CD4-positive, alpha-beta T cell treated with Interleukin-6 for 4 hours (primary cell): Measurements from ENCODE around the gene NHP2.
"Not testable (repeated sequence)": the region's sequence is repeated elsewhere in the genome, so short reads cannot be mapped to it uniquely, and the experiment has no call there.

Source experiments
- DNase-seq: peaks from one replicate; pipeline ENCODE4 v3.0.0-alpha.2; 2020; ENCODE audit warnings: mixed read lengths

The NHP2 gene

DNA sequence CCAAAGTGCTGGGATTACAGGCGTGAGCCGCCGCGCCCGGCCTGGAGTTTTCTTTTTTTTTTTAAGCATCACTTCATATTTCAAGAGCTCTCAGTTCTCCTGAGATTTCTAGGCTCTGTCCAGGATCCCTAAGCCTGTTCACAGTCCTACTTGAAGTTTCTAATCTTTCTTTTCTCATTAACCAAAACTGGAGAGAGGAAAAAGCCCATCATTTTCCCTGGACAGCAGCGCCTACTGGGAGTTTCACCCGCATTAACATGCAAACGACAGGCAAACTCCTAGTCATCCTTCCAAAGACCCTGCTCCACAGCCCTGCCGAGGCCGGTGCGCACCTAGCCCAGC lies 23.5 kb downstream of the NHP2 start:
- not testable (repeated sequence) for DNase-seq

DNA sequence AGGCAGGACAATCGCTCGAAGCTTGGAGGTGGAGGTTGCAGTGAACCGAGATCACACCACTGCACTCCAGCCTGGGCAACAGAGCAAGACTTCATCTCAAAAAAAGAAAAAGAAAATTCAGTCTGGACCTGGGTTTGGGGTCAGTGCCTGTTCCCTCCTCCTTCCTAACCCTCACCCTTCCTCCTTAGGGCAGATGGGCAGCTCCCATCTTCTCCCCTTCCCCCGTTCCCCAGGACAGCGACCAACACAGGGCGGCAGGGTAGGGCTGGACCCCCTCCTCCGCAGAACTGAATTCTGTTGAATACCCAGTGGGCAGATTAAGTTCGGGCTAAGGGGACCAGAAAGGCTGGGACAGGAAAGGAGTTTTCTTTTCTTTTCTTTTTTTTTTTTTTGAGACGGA lies 24.4 kb downstream of the NHP2 start:
- DNase-seq: no peak

DNA sequence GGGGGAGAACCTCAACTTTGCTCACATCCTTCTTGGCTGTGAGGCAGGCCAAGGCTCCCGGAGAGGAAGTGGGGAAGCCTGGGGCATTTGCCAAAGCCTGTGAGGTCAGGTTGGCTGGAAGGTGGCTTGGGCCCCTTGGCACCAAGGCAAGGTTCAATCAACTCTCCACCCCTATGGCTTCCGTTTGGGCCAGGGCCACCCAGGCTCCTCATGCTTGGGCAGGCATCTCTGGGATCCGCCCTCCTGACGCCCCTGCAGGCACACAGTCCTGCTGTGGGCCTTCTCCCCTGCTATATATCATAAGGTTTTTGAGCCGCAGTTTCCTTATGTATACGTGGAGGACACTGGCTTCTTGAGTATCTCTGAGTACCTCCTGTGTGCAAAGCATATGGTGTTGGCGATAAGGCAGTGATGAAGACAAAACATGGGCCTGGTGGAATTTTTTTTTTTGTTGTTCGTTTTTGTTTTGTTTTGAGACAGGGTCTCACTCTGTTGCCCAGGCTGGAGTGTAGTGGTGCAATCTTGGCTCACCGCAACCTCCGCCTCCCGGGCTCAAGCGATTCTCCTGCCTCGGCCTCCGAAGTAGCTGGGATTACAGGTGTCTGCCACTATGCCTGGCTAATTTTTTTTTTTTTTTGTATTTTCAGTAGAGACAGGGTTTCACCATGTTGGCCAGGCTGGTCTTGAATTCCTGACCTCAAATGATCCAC lies 26.2 kb downstream of the NHP2 start:
- not testable (repeated sequence) for DNase-seq

DNA sequence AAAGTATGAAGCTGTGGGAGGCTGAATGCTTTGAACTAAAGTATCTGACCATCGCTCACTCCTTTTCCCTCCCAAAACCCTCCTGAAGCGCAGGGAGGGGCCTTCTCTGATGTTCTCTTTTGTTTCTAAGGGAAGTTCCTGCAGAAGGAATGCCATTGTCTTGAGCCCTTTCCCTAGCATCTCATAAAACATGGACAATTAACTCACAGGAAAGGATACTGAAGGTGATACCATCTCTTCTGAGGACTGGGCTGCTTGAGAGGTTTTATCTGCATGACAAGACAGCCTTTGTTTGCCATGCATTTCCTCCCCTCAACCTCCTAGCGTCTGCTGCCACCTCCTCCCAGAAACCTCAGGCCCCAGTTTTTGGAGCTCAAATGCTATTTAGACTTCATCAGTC lies 27.1 kb downstream of the NHP2 start:
- DNase-seq: no peak

DNA sequence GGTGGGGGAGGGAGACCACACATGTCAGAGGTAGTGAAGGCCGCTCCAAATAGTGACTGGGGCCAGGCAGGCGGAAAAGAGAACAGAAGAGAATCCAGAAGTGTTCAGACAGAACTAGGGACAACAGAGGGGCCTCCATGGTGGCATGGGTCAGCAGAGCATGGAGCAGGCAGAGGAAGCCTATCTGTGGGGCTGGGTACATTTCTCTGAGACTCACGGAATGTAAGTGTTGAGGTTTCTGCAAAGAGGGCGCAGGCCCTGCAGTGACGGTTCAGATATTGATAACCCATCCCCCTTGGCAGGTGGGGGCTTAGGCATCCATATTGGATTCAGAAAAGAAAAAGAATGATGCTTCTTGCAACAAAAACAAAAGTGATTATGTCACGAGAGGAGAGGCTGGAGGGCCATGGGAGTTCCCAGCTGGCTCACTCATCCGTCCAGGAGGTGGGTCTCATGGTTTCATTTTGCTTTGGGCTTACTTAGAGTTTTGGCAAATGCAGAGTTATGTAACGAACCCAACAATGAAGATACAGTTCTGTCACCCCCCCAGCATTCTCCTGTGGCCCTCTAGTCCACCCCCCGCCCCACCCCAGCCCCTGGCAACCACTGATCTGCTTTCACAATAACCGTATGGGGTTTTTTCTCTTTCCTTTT lies 28.3 kb downstream of the NHP2 start:
- DNase-seq: no peak

DNA sequence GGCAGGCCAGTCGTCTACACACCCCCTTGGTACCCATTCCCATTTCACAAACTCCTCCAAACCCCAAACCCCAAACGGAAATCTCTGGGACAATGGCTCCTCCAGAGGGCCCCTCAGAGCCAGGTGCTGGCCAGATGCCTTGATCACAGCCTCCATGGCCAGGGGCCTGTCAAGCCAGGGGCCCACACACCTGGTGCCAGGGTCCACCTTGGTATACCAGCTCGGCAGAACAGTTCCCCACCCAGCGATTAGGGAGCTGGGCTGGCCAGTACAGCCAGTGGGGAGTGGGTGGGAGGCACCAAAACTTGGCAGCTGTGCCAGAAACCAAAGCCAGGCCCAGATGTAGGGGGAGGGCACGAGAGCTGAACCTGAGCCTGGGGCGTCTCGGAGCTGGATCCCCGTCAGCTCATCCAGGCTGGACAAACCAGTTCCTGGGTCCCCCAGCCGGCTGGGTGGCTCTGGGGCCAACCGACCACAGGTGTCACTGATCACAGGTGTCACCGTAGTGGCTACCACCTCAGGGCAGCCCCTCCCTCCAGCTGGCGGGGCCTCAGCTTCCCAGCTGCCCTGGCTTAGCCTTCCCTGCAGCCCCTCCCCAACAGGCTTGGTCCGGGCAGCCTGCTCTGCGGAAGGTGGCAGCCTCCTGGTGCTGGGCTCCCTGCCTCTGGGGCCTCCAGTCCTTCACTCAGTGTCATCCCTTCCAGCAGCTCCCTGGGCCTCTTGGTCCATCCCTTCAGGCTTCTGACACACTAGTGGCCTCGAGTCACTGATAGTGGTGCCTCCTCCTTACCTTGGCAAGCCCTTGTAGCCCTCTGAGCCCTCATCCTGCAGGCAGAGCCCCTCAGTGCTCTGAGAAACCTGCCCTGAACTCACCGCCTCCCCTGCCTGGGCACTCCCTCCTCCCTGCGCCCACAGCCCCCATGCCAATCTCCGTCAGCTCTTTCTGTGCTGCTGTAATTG lies 29.4 kb downstream of the NHP2 start:
- no peak for DNase-seq

DNA sequence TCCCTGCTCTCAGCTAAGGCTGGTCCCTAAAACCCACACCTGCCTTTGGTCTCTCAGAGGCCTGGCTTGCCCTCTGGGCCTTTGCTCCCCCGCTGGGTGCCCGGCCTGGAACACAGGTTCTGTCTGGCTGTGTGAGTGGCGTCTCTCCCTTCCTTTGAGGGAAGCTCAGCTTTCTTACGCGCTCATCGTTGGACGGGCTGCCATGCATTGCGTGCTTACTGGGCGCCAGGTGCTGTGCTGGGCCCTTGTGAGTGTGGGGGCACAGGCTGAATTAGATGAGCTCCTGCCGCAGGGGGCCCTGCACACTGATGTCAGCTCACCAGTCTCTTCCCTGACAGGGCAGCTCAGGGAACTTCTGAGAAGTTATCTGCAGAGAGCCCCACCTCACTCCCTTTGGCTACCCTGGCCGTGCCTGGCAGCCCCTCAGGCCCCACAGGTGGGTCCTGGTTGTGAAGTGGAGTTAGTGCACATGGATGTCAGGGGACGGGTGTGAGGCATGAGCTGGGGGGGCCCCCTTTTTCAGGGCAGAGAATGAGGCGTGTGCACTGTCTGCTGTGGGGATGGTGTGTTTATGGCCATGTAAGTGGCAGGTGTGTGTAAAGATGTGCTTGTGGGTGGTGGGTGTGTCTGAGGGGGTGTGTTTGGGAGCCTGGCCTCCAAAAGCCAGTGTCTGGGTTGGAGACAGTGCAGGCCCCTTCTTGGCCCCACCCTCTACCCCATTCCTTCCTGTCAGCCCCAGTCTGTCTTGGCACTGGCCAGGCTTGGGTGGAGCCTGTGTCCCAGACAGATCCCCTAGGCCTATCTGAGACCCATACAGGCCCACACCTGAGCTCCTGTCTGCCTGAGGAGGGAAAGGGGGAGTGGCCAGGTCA lies 30.4 kb downstream of the NHP2 start:
- no peak for DNase-seq

DNA sequence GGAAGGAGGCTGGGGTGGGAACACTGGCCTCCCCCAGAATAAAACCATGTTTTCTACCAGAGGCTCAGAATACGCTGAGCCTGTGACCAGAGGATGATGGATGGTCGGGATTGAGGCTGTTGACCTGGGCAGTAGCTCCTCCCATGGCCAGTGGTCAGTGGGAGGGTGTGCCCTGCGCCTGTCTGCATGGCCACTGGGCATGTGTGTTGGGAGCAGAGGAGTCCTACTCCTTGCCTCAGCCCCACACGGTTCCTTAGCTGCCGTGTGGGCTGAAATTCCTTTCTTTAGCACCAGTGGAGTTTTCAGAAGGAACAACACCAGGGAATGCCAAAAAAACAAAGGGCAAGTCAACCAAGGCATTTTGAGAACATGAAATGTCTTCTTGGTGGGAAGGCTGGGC lies 31.3 kb downstream of the NHP2 start:
- no peak for DNase-seq

DNA sequence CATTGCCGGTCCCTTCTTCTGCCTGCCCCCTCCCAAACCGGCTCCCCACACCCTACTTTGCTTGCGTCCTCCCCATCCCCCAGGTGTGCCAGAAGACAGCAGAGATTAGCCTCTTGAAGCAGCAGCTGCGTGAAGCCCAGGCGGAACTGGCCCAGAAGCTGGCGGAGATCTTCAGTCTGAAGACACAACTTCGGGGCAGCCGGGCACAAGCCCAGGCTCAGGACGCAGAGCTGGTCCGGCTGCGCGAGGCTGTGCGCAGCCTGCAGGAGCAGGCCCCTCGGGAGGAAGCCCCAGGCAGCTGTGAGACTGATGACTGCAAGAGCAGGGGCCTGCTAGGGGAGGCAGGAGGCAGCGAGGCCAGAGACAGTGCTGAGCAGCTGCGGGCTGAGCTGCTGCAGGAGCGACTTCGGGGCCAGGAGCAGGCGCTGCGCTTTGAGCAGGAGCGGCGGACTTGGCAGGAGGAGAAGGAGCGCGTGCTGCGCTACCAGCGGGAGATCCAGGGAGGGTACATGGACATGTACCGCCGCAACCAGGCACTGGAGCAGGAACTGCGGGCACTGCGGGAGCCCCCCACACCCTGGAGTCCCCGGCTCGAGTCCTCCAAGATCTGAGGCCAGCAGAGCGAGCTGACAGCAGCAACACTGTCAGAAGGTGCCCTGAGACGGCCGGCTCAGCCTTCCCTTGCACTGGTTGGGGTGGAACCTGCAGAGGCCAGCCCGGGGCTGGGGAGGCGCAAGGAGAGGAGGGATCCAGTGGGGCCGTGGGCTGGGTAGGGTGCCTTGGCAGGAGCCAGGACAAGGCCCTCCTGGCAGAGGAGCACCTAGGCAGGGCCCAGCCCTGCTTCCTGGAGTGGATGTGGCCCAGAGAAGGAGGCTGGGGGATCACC lies 32.1 kb downstream of the NHP2 start:
- DNase-seq: no peak

DNA sequence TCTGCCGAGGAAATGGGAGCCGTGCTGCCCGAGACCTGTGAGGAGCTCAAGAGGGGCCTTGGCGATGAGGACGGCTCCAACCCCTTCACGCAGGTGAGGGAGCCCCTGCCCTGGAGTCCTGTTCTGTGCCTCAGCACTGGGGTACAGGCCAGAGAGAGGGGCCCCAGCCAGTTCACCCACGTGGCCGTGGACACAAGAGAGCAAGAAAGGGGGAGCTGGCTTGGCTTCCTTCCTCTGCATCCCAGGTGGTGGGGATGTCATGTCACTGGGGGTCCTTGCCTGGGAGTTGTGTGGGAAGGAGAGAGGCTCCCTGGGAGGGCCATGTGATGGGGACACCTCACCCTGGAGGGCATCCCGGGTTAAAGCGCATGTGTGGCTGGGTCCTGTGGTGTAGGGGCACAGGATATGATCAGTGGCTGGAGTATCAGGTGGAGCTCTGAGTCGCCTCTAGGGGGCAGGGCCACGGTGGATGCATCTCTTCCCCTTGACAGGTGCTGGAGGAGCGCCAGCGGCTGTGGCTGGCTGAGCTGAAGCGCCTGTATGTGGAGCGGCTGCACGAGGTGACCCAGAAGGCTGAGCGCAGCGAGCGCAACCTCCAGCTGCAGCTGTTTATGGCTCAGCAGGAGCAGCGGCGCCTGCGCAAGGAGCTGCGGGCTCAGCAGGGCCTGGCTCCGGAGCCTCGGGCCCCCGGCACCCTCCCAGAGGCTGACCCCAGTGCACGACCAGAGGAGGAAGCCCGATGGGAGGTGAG lies 32.9 kb downstream of the NHP2 start:
- peak; percentile 94 for DNase-seq

DNA sequence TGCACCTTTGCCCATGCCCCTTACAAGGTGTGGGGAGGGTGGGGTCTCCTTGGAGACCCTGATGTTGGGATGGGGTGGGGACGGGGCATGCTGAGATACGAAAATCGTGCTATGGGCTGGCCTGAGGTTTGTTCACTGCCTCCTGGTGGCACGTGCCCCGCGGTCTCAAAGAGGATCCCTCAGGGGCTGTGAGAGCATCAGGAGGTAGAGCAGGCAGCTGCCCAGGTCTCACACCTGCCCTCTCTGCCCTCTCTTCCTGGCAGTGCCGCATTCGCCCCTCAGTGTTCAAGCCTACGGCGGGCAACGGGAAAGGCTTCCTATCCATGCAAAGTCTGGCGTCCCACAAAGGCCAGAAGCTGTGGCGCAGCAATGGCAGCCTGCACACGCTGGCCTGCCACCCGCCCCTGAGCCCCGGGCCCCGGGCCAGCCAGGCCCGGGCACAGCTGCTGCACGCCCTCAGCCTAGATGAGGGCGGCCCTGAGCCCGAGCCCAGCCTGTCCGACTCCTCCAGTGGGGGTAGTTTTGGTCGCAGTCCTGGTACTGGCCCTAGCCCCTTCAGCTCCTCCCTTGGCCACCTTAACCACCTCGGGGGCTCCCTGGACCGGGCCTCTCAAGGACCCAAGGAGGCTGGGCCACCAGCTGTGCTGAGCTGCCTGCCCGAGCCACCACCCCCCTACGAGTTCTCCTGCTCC lies 33.6 kb downstream of the NHP2 start:
- DNase-seq: no peak

DNA sequence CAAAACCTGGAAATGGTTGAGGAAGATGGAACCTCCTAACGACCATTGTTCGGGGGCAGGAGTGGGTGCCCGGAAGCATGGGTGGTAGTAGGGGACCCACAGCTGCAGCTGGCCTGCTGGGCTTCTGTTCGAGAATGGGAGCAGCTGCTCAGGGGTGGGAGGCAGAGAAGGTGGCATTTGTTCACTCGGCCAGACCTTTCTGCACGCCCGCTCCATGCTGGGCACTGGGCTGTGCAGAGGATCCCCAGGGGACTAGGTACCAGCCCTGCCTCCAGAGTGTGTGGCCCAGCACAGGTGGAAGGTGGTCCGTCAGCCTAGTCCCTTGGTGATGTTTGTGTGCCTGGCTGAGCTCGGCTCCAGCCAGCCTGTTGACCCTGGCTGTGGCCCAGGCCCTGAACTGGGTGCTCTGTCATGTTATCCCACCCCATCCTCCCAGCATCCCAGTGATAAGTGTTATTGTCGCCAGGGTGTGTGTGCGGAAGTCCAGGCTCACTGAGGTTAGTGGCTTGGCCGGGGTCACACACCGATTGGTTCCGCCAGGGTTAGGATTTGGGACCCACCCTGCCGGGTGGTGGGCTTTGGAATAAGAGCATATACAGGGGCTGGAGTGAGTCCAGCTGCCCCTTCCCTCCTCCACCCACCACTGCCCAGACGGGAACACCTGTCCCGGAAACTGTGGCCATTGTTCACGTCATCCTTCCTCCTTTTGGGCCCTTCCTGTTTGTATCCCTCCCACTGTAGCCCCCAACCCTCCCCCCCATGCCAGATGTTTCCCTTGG lies 35.6 kb downstream of the NHP2 start:
- DNase-seq: no peak

DNA sequence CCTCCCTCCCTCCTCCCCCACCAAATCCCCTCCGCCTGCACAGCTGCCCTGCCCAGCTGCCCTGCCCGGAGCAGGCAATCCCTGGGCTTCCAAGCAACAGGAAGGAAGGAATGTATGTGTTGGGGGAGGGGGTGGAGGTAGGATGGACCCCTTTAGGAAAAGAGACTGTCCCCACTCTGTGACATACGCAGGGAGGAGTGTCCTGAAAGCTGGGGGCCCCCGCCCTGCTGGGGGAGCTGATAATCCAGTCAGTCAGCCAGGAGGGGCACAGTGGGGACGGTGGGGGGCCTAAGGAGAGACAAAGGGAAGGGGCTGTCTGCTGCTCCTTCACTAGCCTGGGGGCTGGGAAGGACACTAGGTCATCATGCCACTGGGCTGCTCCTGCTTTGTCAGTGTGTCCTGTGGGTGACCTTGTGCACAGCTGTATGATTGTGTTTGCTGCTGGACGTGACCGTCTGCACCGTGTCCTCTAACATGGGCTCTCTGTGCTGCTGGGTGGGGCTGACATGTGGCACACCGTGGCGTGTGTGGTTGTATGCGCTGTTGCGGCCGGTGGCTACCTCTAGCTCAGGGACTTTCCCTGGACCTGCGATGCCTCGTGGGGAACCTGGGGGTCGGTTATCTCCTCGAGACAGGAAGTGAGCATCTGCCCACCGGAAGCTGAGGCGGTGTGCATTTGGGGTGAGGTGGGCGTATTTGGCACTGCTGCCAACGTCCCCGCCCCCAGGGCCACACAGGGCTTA lies 37.4 kb downstream of the NHP2 start:
- DNase-seq: peak; percentile 48

DNA sequence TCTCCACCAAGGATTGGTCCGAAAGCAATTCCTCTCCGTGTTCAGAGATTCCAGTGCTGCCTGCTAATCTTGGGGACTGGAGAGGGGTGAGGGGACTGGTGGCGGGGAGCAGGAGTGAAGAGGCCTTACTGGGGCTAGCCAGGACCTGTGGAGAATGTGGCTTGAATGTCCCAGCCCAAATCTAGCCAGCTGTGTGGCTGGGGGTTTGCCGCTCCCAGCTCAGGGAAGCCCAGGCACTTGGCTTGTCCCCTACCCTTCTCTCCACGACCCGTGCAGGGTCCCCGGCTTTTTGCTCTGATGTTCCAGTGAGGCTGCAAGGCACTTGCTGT lies 37.9 kb downstream of the NHP2 start:
- no peak for DNase-seq

DNA sequence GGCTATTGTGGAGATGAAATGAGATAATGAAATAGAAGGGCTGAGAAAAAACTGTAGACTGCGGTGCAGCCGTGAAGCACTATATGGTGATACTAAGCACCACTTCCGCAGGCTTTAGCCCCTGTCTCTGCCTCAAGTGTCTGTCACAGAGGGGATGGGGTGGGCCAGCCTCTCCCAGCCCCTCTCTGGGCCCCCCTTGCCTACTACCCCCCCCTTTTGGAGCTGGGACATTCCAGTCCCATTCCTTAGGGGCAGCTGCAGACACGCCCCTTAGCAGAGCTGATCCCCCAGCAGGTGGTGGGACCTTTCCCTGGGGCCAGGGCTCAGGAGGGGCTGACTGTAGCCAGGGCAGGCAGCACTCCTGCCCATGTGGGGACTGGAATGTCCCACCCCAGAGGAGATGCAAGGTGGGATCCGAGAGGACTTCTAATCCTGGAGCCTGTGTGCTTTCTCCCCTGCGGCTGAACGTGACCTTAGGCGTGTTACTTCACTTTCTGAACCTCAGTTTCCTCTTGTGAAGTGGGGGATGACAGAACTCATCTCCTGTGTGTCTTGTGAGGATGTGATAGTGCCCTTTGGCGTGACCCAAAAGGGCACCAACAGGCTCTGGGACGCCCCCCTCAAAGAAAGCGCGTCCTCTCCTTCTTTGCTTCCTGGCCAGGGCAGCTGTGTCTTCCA lies 38.4 kb downstream of the NHP2 start:
- no peak for DNase-seq

DNA sequence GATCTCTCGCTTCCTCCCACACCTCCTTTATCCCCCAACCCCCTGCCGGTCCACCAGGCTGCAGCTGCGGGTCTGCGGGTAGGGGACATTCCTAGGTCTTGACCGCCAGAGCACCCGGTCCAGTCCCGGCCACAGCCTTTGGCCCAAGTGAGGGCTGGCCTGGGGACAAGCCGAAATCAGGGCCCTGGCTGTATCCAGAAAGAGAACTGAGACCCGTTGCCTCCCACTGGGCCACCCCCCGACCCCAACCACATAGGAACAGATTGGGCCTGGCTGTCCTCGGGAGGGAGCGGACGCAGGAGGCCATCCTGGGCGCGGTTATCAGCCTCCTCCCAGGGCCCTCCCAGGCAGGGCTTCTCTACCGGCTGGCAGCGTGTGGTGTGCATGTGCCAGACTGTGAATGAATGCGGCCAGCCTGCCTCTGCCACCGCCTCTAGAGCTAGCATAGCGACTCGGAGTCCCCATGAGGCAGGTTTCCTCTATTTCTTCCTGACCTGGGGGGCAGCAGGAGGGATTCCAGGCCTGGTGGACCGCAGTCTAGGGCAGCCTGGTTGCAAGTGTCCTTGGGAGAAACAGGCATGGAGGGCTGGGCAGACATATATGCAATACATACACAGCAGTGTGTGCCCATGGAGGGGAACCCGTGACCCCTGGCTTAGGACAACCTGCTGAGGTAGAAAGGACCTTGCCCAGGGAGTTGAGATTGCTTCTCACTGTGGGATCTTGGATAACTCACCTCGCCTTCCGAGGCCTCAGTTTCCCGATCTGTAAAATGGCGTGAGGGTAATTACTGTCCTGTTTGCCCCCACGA lies 39.2 kb downstream of the NHP2 start:
- DNase-seq: peak; percentile 59

DNA sequence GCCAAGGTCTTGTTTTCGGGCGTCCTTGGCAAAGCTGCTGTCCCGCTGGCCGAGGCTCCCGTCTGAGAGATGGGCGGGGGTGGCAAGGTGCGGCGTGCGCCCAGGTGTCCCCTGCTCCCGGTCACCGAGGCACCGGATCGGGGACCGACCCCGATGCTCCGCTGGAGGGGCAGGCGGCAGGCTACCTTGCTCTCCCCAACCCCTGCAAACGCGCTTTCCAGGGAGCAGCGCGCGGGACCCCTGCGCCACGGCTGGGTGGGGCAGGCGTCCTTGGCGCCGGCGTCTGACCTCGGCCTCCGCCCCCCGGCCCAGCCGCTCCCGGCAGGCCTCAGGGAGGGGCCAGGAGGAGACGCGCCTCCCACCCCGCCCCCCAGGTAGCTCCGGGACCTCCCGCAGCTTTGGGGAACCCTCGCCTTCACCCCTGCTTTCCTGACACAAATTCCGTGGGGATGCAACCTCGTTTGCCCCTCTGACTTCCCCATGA lies 39.8 kb downstream of the NHP2 start:
- DNase-seq: peak; percentile 13
